Mucosa of rectum (tissue), 2 donors: ENCODE data around the gene TMED10.

ENCODE experiments used
- H3K27ac ChIP-seq, 2 donors: one replicate each; pipeline ENCODE4 v1.7.0; 2013; ENCODE audit warnings: inconsistent platforms in 2 of 2, low read depth in 2 of 2, low read length in 2 of 2
- H3K27me3 ChIP-seq, 2 donors: one replicate each; pipeline ENCODE4 v1.7.0; 2013; ENCODE audit warnings: low read length in 2 of 2; ENCODE audit not compliant: control insufficient read depth in 2 of 2, insufficient read depth in 2 of 2
- H3K36me3 ChIP-seq, 2 donors: one replicate each; pipeline ENCODE4 v1.7.0; 2013; ENCODE audit warnings: low read length in 2 of 2; ENCODE audit not compliant: control insufficient read depth in 2 of 2, insufficient read depth in 2 of 2
- H3K4me1 ChIP-seq, 2 donors: one replicate each; pipeline ENCODE4 v1.7.0; 2013; ENCODE audit warnings: low read length in 2 of 2, mild to moderate bottlenecking in 1 of 2; ENCODE audit not compliant: control insufficient read depth in 2 of 2, insufficient read depth in 2 of 2
- H3K4me3 ChIP-seq, 2 donors: one replicate each; pipeline ENCODE4 v1.7.0; 2013; ENCODE audit warnings: low read length in 2 of 2
- H3K9ac ChIP-seq, 2 donors: one replicate each; pipeline ENCODE4 v1.7.0; 2013; ENCODE audit warnings: low read length in 2 of 2, low read depth in 1 of 2, mild to moderate bottlenecking in 1 of 2
- H3K9me3 ChIP-seq, 2 donors: one replicate each; pipeline ENCODE4 v1.7.0; 2013; ENCODE audit warnings: low read length in 2 of 2; ENCODE audit not compliant: control insufficient read depth in 2 of 2
- donor health status: healthy.
- donor health status: Normal muscosa, but diverticular disease.

TMED10 gene

GRCh38 chr14:75083271-75083670 is 93.1 kb downstream of the TMED10 start:
- Histone ChIP-seq H3K4me1 (no peaks in the 10 kb centered on the region), H3K27me3 (no peaks in the 10 kb centered on the region), H3K36me3 (peaks cover 41 to 50% of the 10 kb centered on the region in 2 donors), H3K9ac (no peak overlapping the region), H3K4me3 (no peak overlapping the region), H3K27ac (no peak overlapping the region), H3K9me3 (no peaks in the 10 kb centered on the region)

GRCh38 chr14:75081660-75082229 is 94.7 kb downstream of the TMED10 start:
- Histone ChIP-seq H3K4me1 (no peaks in the 10 kb centered on the region), H3K27me3 (no peaks in the 10 kb centered on the region), H3K27ac (no peak overlapping the region), H3K9ac (no peak overlapping the region), H3K9me3 (no peaks in the 10 kb centered on the region), H3K36me3 (peaks cover 30 to 35% of the 10 kb centered on the region in 2 donors), H3K4me3 (no peak overlapping the region)
